Left lung (tissue), 10 donors: ENCODE measurements around the gene CREB3L2. TPM values are rescaled to one million over a fixed set of nuclear protein-coding genes. Genes with fewer than 3 reads are reported as not detected.

Experiments used
- ATAC-seq: fragments of 200-7000 bp; cut with Tn5 transposase; one replicate; pipeline ENCODE4 v1.9.1; 2020; ENCODE audit warnings: moderate library complexity
- DNase-seq, 4 donors: peaks; one replicate each; pipeline ENCODE4 v3.0.0-alpha.2; 2013 to 2020
- H3K27ac ChIP-seq, 2 donors: fragments of 200-600 bp; sonication (generic) in 1 of 2; one replicate each; pipeline versions ENCODE4 v1.5.0 to v1.8.0; 2020 to 2021
- H3K27me3 ChIP-seq, 2 donors: fragments of 200-600 bp; sonication (generic) in 1 of 2; one replicate each; pipeline versions ENCODE4 v1.5.0 to v1.8.0; 2020 to 2021
- H3K36me3 ChIP-seq, 2 donors: fragments of 200-600 bp; sonication (generic) in 1 of 2; one replicate each; pipeline versions ENCODE4 v1.5.0 to v1.8.0; 2020 to 2021
- H3K4me1 ChIP-seq, 2 donors: fragments of 200-600 bp; one replicate each; pipeline ENCODE4 v1.8.0; 2021
- H3K4me3 ChIP-seq, 2 donors: fragments of 200-600 bp; sonication (generic) in 1 of 2; one replicate each; pipeline versions ENCODE4 v1.5.0 to v1.8.0; 2020 to 2021; ENCODE audit warnings: mild to moderate bottlenecking in 1 of 2
- H3K9me3 ChIP-seq, 2 donors: fragments of 200-600 bp; sonication (generic) in 1 of 2; one replicate each; pipeline versions ENCODE4 v1.5.0 to v1.8.0; 2020 to 2021
- intact Hi-C, 2 donors: fragments of 100-400 bp; cut with DNase I; formaldehyde crosslinking; loops; one replicate each; pipeline versions ENCODE4 v1.11.2 to v1.14.2; 2022
- polyA plus RNA-seq, 6 donors: library from polyadenylated mRNA; unstranded; fragments of 120-200 nt; gene quantifications; one replicate each; pipeline ENCODE4 v1.2.1, GENCODE V29; 2013; ENCODE audit not compliant: insufficient read length in 6 of 6
- total RNA-seq, 2 donors: library from RNA; stranded (reverse); fragmentation: NEBNext Ultra II Directional; extraction: Animal tissue kit (Norgen Biotek cat#: 25700); gene quantifications; one replicate each; pipeline ENCODE4 v1.2.1, GENCODE V29; 2021
- TF ChIP-seq, protein P1 (sequence below), 2 donors: fragments of 200-600 bp; sonication (generic) in 1 of 2; IDR thresholded peaks; one replicate each; pipeline versions ENCODE4 v1.5.0 to v1.8.0; 2021; ENCODE audit warnings: antibody characterized with exemption in 2 of 2
- donor health status: DM: no; HTN: yes; CAD: no.
- donor health status: DM: no; HTN: no; CAD: no.

Gene CREB3L2
- total and polyA plus RNA-seq, 8 donors, result 49.9 to 62.7 (median 58.9) TPM

GRCh38 chr7:137865764-137866163 lies 136.1 kb downstream of the CREB3L2 start:
- no peak overlapping the region for H3K27ac ChIP-seq
- H3K4me1 ChIP-seq, result no peaks in the 10 kb centered on the region
- TF ChIP-seq, protein P1, sequence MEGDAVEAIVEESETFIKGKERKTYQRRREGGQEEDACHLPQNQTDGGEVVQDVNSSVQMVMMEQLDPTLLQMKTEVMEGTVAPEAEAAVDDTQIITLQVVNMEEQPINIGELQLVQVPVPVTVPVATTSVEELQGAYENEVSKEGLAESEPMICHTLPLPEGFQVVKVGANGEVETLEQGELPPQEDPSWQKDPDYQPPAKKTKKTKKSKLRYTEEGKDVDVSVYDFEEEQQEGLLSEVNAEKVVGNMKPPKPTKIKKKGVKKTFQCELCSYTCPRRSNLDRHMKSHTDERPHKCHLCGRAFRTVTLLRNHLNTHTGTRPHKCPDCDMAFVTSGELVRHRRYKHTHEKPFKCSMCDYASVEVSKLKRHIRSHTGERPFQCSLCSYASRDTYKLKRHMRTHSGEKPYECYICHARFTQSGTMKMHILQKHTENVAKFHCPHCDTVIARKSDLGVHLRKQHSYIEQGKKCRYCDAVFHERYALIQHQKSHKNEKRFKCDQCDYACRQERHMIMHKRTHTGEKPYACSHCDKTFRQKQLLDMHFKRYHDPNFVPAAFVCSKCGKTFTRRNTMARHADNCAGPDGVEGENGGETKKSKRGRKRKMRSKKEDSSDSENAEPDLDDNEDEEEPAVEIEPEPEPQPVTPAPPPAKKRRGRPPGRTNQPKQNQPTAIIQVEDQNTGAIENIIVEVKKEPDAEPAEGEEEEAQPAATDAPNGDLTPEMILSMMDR (IDR thresholded peaks at IDR 0.05), result no peak
- intact Hi-C loops, result no loop called here
- H3K4me3 ChIP-seq, result no peak overlapping the region
- H3K36me3 ChIP-seq, result peaks cover 0 to 43% of the 10 kb centered on the region in 2 donors
- no peaks in the 10 kb centered on the region for H3K9me3 ChIP-seq
- H3K27me3 ChIP-seq, result no peaks in the 10 kb centered on the region
- DNase-seq (no peak), ATAC-seq (no peak)

- Histone ChIP-seq H3K9me3 (no peaks in the 10 kb centered on the region), H3K4me1 (no peaks in the 10 kb centered on the region), H3K36me3 (peaks cover 0 to 44% of the 10 kb centered on the region in 2 donors), H3K4me3 (no peak overlapping the region), H3K27ac (no peak overlapping the region), H3K27me3 (no peaks in the 10 kb centered on the region)
- no peak for DNase-seq
- no peak for ATAC-seq
- TF ChIP-seq, protein P1 (IDR thresholded peaks at IDR 0.05), result no peak
- intact Hi-C loops, result no loop called here
These were observed 138.9 kb downstream of the CREB3L2 start for GRCh38 chr7:137862964-137863363.

DNA sequence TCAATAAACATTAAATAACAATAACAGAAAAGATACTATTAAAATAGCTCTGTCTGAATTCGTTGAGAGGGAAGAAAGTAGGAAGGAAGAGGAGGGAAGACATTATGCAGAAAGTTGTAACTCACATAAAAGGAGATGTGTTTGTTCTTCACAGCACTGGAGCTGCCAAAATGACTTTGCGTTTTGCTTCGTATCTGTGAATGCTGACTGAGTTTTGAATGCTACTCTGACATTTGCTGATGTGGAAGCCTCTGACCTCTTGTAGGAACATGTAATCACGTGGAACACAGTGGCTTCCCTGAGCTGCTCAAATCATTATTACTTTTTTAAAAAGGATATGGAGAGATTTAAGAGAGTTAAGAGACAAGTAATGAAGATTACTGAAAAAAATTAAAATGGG lies 139.5 kb downstream of the CREB3L2 start:
- TF ChIP-seq, protein P1 (IDR thresholded peaks at IDR 0.05), result no peak
- no peak overlapping the region for H3K27ac ChIP-seq
- no peak for DNase-seq
- no peaks in the 10 kb centered on the region for H3K9me3 ChIP-seq
- no peaks in the 10 kb centered on the region for H3K27me3 ChIP-seq
- intact Hi-C loops, result no loop called here
- H3K4me3 ChIP-seq, result no peak overlapping the region
- no peak for ATAC-seq
- H3K36me3 ChIP-seq, result peaks cover 0 to 38% of the 10 kb centered on the region in 2 donors
- H3K4me1 ChIP-seq, result no peaks in the 10 kb centered on the region

- H3K4me1 ChIP-seq, result no peaks in the 10 kb centered on the region
- peaks cover 0 to 32% of the 10 kb centered on the region in 2 donors for H3K36me3 ChIP-seq
- no peaks in the 10 kb centered on the region for H3K9me3 ChIP-seq
- H3K27ac ChIP-seq, result no peak overlapping the region
- TF ChIP-seq, protein P1 (IDR thresholded peaks at IDR 0.05), result no peak
- no peak for ATAC-seq
- no peak for DNase-seq
- H3K4me3 ChIP-seq, result no peak overlapping the region
- intact Hi-C loops, result no loop called here
- H3K27me3 ChIP-seq, result no peaks in the 10 kb centered on the region
These were observed 141.3 kb downstream of the CREB3L2 start for GRCh38 chr7:137860542-137860941.

GRCh38 chr7:137853053-137853452 lies 148.8 kb downstream of the CREB3L2 start:
- DNase-seq, result no peak
- intact Hi-C loops, result no loop called here

More at GRCh38 chr7:137853053-137853452, 148.8 kb downstream of the CREB3L2 start:
- Histone ChIP-seq H3K9me3 (no peaks in the 10 kb centered on the region), H3K4me3 (no peak overlapping the region), H3K4me1 (no peaks in the 10 kb centered on the region), H3K36me3 (no peaks in the 10 kb centered on the region), H3K27me3 (peaks cover 0 to 10% of the 10 kb centered on the region in 2 donors), H3K27ac (no peak overlapping the region)
- TF ChIP-seq, protein P1 (IDR thresholded peaks at IDR 0.05), result no peak
- no peak for ATAC-seq
